Measurements from ENCODE around the gene TBL1X.
"Not testable (repeated sequence)": the region's sequence is repeated elsewhere in the genome, so short reads cannot be mapped to it uniquely, and the experiment has no call there.

The TBL1X gene

DNA sequence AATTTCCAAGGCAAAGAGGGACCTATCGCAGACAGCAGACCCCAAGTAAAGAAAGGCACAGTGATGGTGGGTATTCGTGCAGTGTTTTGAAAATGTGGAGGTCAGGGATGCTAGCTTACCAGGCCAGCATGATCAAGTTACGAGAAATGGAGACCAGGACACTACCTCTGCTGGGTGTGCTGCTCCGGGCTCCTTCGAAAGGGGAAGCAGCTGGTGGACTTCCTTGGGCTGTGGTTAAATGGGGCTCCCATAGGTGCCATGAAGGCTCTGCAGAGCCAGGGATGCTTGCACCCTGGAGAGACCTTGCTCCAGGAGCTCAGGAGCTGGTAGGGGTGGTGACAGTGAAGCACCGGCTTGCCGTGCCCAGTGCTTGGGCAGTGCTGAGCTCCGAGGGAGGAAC, 68.8 kb downstream of the TBL1X start:
- in situ Hi-C loops (cut with MboI; ENCODE audit: low sequenced_read_pairs): no loop called here

DNA sequence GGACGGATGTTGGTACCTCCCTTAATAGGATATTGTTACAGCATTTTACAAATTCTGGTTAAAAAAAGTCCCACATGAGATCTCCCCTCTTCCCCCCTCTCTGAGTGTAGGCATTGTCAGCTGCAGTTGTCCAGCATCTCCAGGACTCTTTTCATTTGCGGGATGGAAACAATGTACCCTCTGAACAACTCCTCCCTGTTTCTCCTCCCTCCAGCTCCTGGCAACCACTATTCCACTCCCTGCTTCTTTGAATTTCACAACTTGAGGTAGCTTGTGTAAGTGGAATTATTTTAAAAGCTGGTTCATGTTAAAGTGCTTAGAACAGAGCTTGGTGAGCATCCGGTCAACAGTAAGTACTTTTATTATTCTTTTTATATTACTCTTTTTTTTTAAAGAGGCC, 69.8 kb downstream of the TBL1X start:
- in situ Hi-C loops (cut with MboI; ENCODE audit: low sequenced_read_pairs): no loop called here

DNA sequence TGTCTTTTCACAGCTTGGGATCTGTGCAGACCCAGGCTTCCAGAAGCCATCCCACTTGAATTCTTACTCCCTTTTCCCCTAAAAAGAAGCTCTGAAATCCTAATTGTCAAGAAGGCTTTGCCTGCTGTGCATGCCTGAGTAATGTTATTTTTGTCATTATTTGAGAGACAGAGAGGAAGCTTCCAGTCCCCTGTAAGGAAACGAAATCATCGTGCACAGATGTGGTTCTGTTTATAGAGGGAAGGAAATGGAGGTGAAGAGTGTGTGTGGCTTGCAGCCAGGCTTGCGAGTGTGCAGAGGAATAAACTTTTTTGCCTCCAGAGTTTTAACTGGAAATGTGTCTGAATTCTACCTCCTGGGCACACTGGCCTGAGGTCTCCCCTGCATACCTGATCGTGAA, 70.2 kb downstream of the TBL1X start:
- in situ Hi-C loops (cut with MboI; ENCODE audit: low sequenced_read_pairs): no loop called here

DNA sequence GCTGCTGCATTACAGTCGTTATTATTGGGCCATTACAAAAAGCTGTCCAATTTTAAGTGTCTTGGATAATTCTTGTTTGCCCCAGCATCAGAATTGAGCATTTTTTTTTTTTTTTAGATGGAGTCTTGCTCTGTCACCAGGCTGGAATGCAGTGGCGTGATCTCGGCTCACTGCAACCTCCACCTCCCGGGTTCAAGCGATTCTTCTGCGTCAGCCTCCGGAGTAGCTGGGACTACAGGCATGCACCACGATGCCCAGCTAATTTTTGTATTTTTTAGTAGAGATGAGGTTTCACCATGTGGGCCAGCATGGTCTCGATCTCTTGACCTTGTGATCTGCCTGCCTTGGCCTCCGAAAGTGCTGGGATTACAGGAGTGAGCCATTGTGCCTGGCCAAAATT, 71.3 kb downstream of the TBL1X start:
- in situ Hi-C loops (cut with MboI; ENCODE audit: low sequenced_read_pairs): not testable (repeated sequence)

DNA sequence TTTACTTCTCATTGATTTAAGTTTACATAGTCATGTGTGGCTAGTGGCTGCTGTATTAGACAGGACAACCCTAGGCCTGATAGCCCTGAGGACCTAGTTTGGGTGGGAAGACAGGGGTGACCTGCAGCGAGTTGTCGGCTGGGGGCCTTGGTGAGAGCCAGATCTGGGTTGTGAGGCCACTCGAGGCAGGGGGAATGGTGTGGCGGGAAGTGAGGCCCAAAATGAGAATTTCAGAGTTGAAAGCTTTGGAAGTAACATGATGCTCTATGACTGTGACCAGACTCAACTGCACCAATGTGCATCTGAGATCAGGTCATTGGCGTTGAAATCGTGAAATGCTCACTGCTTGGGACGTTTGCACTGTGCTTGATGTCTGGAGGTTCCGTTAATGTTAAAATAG, 72.9 kb downstream of the TBL1X start:
- in situ Hi-C loops (cut with MboI; ENCODE audit: low sequenced_read_pairs): no loop called here

DNA sequence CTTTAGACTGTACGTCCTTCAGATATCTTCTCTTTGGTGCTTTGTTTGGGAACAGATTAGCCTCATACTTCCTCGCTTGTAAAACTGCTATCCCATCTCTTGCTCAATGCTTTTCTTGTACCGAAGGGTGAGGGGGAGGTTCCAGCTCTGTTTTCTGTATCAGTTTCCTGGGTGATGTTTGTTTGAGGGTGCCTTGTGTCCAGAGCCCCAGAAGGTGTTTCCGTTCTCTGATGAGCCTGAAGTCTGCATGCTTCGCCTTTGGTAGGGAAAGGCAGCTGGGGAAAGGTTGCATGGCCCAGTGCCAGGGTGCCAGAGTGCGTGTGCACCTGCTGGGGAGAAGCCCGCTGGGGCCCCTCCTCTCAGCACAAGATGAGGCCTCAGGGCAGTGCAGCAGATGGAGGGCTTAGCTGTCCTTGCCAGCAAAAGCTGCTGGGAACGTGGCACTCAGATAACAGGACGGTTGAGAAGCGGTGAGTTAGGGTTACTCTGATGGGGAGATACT, 73.7 kb downstream of the TBL1X start:
- in situ Hi-C loops (cut with MboI; ENCODE audit: low sequenced_read_pairs): no loop called here

DNA sequence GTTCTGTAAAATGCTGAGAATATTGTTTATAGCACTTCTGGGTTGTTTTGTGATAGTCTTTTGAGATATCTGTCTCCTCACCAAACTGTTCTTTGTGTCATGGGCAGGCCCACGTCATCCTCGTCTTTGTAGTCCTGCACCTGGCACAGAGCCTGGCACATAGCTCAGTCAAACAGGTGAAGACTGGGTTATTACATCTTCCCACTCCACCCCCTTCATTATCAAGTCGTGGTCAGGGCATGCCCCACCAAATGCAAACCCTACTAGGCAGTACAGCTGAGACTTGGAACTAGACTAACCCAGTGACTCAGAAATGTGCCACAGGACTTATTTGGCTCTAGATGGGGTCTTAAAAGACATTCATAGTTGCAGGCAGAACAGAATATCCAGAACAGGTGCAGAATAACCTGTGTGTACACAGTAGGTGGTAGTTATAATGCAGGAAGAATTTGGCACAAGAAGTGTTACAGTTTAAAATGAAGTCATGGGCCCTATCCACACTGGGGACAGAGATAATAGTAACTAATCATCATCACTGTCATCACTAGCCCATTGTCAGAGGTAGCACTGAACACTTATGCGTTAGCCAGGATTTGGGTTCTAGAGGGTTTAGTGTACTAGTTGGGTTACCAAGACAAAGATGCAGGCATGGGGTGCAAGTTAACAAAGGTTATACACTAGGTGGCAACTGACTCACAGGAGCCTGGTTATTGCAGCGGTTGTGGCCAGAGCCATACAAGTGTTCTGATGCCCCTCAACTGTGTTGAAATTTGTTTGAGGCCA, 74.9 kb downstream of the TBL1X start:
- in situ Hi-C loops (cut with MboI; ENCODE audit: low sequenced_read_pairs): no loop called here

DNA sequence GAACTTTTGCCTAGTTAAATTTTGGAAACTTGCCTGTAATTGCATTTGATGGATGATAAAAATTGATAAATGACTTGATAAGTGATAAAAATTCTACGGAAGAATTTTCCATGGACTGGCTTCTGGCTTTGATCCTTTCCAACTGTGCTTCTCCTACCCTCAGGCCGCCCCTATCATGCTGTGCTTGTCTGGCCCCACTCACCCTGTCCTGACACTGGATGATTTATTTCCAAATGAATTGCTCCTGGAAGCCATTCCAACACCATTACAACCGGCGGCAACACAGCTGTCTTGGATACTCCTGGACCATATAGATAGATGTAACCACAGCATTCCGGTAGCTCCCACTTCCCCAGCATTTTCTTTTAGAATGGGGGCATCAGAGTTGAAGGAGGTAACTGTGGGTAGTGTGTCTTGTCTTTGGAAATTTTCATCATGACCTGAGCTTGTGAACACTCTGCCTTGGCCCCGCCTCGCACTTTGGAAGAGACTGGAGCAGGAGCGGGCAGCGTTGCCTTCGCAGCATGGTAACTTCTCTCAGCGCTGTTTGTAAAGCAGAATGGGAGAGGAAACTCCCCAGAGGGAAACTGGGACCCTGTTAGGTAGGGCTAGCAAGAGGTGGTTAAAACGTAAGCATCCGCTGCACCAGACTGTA, 77.4 kb downstream of the TBL1X start:
- in situ Hi-C loops (cut with MboI; ENCODE audit: low sequenced_read_pairs): no loop called here

DNA sequence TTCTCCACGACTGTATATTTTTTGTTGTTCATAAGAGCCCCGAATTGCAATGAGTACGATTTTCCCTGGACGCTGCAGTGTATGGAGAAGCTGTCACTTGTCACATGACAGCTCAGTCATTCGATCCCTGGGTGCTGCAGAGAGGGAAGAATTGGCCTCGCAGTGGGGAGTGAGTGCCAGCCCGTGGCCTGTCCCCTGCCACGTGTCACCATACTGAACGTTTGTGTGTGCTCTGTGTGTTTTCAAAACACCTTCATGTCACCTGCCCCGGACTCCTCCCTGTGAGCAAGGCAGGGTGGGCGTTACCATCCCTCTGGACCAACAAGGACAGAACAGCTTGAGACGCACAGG, 77.9 kb downstream of the TBL1X start:
- in situ Hi-C loops (cut with MboI; ENCODE audit: low sequenced_read_pairs): no loop called here

DNA sequence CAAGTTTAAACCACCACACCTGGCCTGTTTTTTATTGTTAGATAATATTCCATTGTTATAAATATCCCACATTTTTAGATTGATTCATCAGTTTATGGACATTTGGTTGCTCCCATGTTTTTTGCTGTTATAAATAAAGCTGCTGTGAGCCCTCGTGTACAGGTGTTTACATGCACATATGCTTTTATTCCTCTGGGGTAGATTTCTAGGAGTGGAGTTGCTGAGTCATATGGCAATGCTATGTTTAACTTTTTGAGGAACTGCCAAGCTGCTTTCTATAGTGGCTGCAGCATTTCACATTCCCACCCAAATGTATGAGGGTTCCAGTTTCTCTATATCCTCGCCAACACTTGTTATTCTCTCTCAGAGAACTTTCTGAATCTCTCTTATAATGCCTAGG, 90.5 kb downstream of the TBL1X start:
- in situ Hi-C loops (cut with MboI; ENCODE audit: low sequenced_read_pairs): no loop called here

DNA sequence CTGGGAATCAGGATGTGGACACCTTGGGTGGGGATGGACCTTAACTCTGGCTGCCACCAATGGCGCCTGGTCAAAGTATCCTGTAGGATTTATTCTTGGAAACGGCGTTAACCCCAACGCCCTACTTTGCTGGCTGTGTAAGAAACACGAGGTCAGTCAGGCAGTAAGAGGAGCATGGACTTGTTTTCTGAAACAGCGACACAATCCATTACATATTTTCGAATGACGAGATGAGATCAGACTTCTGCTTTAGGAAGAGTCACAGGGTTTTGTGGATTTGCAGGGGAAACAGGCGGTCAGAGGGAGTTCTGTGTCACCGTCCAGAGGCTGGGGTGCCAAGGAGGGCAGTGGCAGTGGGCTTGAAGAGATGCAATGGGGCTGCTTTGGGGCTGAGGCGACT, 92.2 kb downstream of the TBL1X start:
- in situ Hi-C loops (cut with MboI; ENCODE audit: low sequenced_read_pairs): no loop called here

DNA sequence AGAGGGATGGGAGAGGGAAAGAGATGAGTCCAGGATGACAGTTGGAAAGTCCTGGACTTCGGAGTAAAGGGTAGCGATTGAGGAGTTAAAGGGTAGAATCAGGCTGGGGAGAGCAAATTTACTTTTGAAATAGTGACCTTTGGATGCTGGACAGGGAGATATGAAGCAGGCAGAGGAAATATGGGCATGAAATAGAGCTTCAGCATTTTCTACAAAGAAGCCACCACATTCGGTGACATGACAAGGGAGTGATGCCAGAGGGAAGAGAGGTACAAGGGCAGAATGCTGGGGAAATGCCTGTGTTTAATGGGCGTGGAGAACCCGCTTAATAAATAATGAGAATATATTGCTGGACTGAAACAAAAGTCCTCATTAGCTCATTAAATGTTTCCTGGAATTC, 92.7 kb downstream of the TBL1X start:
- in situ Hi-C loops (cut with MboI; ENCODE audit: low sequenced_read_pairs): no loop called here

DNA sequence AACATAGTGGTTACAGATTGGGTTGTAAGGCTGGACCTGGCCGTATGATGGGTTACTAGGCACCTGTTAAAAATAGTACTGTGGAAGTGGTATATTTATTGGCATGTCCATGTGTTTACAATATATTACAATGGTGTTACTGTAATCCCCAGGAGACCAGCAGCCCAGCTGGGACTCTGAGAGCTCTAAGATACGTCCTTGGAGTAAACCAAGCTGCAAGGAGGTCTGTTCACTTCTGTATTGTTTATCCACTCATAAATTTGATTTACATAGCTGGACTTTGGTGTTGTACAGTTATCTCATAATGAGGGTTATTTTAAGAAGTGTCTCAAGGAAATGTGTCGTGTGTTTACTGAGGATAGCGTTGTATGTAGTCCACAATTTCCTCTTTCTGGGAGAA, 93.8 kb downstream of the TBL1X start:
- in situ Hi-C loops (cut with MboI; ENCODE audit: low sequenced_read_pairs): no loop called here

DNA sequence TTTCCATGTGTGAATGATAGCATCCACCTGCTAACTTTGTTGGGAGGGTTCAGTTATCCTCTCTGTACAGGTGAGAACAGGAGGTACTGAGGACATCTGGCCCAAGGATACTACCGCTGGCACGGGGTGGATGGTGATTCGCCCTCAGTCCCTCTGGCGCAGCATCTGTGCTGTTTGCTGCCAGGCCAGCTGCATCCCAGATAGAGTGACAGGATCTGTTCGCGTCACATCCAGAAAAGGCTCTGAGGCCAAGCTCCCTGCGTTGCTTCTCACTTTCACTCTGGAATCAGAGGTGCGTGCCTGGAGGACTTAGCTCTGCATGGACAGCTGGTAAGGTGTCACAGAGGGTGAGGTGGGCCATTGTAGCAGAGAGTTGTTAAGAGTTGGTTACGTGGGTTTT, 95.4 kb downstream of the TBL1X start:
- in situ Hi-C loops (cut with MboI; ENCODE audit: low sequenced_read_pairs): no loop called here

DNA sequence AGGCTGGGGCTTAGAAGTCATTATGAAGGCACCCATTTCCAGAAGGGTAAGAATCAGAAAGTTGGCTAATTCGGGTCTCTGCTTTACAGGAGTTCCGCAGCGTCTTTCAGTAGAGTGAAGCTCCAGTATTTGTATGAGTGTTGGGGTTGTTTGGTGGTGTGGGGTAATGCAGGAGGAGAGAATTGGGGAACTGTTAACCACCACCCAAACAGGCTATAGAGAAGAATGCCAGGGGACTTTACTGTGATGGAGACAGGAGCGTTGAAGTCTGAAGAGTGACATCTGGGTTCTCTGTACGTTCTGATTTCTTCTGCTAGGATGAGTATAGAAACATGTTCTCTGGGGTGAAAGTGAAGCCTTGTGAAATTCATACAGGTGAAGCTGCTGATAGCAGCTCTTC, 96.3 kb downstream of the TBL1X start:
- in situ Hi-C loops (cut with MboI; ENCODE audit: low sequenced_read_pairs): no loop called here

DNA sequence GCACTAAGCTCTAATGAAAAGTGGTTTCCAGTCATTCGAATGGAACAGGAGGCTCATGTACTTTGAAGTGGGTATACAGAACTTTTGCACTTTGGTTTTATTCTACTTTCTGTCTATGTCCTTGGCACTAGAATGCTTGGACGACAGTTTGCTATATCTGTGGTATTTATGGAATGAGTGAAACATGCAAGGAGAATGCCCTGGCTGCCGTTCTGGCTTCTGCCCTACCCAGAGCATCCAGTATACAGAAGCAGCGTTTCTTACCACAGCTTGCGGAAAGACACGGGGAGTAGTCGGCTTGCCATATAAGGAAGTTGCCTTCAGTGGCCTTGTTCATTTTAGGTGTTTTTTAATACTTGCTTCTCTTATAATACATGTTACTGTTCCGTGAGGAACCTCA, 98.0 kb downstream of the TBL1X start:
- in situ Hi-C loops (cut with MboI; ENCODE audit: low sequenced_read_pairs): no loop called here

DNA sequence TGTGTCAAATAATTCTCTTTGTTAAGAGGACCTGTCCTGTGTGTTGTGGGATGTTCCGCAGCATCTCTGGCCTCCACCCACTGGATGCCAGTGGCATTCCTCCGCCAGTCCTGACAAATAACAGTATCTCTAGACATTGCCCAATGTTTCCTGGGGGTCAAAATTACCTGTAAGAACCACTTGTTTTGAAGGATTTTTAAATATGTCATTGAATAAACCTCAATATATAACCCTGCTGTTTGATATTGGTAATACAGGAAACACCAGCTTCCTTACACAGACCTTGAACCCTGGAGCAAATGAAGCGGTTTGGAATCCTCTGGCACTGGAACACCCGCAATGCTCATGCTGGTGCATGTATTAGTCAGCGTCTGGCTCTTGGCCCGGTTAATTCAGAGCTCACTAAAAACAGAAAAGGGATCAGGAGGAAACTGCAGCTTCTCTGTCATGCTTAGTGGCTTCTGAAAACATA, 101.3 kb downstream of the TBL1X start:
- in situ Hi-C loops (cut with MboI; ENCODE audit: low sequenced_read_pairs): no loop called here

DNA sequence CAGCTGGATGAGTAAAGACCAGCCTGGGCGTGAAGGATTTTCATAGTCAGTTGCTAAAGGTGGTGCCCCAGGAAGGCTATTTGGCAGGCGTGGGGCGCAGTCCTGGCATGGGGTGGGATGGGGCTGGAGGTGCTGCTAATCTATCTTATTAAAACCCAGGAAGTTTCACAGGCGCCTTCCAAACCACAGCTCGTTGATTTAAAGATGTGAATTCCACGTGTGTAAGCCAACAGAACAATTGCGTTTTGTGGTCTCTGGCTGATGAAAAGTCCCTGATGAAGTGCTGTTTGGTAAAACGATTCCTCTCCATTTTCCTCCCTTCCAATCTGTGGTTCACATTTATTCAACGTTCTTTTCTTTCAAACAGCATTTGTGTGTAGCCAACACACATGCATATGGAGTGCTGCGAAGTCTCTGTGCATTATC, 105.0 kb downstream of the TBL1X start:
- in situ Hi-C loops (cut with MboI; ENCODE audit: low sequenced_read_pairs): no loop called here

DNA sequence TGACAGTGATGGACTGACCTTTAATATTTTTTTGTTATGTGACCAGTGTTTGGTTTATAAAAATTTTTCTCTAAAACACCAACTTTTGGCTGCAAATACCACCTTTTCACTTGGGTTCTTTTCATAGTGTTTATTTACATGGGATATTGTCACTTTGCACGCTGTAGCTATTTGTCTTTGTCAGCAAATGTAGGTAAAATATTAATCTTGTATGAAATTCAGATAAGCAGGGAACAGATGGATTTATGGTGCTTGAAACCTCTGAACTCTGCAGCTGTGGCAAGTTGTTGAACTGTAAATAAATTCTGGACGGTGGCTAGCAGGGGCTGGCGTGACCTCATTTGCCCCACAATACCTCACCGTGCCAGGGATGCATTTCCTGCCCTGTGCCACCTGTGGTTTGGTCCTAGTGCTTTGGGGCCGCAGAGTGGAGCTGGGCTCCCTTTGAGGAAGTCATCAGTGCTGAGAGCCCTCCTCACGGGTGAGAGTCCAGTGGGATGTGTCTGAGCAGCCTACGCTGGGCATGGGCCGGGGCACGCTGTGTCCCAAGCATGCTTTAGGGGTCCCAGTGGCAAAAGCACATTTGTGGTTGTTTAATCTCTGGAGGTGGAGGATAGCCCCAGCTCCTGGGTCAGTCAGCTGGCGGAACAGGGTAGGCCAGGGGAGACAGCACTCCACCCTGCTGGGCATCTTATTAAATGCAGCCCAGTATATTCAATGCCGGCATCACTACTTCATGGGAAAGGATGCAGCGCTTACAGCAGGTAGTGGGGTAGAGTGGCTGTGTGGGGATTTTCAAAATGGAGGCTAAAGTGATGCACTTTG, 108.6 kb downstream of the TBL1X start:
- in situ Hi-C loops (cut with MboI; ENCODE audit: low sequenced_read_pairs): no loop called here

DNA sequence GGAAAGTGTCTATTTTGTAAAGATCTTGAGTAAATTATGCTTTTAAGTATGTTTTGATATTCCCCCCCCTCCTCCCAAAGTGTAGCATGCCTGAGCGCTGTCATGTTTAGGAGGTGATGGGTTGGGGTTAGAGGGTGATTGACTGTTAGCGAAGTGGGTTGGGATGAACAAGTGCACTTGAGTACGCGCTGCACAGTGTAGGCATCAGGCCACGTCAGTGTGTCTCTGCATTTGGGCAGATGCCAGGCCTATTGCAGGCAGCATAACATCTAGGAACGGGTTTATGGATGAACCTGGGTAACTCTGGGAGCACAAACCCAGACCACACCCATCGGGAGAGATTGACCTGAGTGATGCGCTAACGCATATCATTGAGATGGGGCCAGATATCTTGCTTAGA, 111.2 kb downstream of the TBL1X start:
- in situ Hi-C loops (cut with MboI; ENCODE audit: low sequenced_read_pairs): no loop called here

DNA sequence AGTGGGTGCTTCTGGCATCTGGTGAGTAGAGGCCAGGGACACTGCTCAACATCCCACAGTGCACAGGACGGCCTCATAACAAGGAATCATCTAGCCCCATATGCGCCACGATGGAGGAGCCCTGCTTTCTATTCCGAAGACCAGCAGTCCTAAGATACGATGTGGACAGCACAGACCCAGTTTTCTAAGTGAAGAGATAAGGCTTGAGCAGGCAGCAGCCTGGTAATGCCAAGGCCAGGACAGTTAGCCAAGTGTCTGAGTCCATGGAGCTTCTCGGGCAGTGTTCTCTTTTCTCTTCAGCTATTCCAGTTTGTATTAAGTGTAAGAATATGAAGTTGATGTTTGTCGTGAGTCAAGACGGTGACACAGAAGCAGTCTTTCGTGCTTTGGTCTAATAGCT, 112.7 kb downstream of the TBL1X start:
- in situ Hi-C loops (cut with MboI; ENCODE audit: low sequenced_read_pairs): no loop called here
